Stimulated activated CD8-positive, alpha-beta memory T cell treated with anti-CD3 and anti-CD28 coated beads, Interleukin-4, amount 100 ng/mL, for 48 hours (primary cell): ENCODE measurements around the gene NSUN4.

Experiments
- DNase-seq: peaks from one replicate; pipeline ENCODE4 v3.0.0-alpha.2; 2020

The NSUN4 gene

DNA sequence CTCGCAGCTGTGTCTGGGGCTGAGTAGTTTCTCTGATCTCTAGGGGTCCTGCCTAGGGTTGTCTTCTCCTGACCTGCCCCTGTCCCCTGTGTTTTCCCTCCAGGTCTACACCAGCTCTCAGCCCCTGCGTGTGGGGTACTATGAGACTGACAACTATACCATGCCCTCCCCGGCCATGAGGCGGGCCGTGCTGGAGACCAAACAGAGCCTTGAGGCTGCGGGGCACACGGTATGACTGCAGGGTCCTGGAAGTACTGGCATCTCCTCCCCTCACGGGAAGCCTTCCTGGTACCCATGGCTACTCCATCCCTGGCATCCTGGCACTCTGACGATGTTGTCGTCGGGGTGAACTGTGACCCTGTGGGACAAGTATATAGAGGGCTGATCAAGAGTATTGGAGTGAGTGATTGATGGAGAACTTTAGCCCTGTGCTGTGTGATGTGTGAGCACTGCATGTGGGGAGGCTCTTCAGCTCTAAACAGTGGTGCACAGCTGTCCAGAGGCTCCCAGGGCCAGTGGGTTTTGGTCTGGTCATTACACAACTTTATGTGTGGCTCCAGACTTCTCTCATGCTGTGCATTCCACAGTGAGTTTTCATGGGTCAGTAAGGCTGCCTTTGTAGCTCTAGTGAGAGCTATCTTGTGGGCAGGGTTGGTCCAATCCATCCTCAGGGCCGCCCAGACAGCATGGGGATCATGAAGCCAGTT is 67.9 kb downstream of the NSUN4 start:
- DNase-seq: no peak

DNA sequence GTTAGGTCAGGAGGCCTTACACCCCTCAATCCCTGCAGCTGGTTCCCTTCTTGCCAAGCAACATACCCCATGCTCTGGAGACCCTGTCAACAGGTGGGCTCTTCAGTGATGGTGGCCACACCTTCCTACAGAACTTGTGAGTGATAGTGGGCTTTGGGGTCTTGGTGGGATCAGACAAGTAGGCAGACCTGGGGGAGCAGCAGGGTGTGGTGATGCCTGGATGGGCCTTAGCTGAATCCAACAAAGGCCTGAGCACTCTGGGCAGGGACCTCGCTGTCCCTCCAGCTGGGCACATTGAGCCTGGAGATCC is 68.4 kb downstream of the NSUN4 start:
- no peak for DNase-seq

DNA sequence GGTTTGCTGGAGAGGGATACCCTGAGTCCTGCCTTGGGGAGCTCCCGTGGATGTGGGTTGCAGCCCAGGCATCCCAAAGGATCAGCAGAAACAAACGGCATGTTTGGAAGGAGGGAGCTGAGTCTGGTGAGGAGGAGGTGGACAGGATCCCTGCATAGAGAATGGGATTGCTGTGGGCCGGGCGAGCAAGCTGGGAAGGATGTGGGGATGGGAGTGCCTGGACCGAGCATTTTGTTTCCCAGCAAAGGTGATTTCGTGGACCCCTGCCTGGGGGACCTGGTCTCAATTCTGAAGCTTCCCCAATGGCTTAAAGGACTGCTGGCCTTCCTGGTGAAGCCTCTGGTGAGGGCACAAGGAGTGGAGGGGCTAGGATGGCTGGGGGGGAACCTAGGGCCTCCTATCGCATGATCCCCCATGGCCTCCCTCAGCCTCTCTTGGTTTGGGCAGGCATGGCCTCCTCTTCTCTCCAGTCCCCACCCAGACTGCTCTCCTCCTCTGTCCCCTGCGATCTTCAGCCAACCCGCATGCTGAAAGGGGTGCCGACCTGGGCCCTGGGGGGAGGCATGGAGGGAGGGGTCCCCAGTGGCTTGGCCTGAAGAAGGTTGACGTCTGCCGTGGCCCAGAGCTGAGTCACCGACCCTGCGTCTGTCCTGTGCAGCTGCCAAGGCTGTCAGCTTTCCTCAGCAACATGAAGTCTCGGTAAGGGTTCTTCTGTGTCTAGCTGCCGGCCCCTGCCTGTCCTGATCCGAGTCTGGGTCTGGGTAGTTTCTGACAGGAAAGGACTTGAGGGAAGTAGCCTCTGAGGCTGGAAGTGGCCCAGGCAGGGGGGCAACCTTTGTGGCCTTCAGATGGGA is 69.8 kb downstream of the NSUN4 start:
- no peak for DNase-seq

DNA sequence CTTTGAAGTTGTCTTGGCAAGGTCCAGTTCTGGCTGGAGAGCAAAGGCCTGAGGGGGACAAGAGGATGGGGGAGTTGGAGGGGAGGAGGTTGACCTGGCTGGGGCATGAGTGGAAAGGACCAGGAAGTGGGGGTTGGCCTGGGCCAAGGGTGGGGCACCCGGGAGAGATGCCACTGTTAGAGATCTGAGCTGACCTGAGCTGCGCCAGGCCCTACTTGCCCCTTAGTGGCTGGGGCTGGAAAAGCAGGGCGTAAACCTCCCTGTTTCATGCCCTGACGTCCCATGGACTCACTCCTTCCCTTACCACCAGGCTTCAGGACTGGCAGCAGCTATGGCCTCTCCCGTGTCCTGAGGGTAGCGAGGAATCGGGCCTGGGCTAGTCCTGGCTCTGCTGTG is 70.4 kb downstream of the NSUN4 start:
- no peak for DNase-seq
